Measurements from ENCODE around the gene EIPR1.

GRCh38 chr2:3144856-3145255, 232.8 kb downstream of the EIPR1 start:
- no peak for TF ChIP-seq CTCF (conservative IDR thresholded peaks at IDR 0.05 in 1 of 2, IDR thresholded peaks at IDR 0.05 in 1 of 2; ENCODE audit: extremely low read depth in 1 of 2, insufficient read depth in 1 of 2, low read depth in 1 of 2, low read length in 2 of 2)
- TF ChIP-seq EZH2 (IDR thresholded peaks at IDR 0.05; ENCODE audit: borderline replicate concordance, low read length), result no peak

Data from mammary epithelial cell (primary cell).